Uterus (tissue), 4 donors: ENCODE results near the gene GABPB2. TPM values are rescaled to one million over a fixed set of nuclear protein-coding genes. Genes with fewer than 3 reads are reported as not detected.

ENCODE experiments used
- DNase-seq, 2 donors: peaks; one replicate each; pipeline ENCODE4 v3.0.0-alpha.2; 2019 to 2020
- H3K27ac ChIP-seq, 2 donors: fragments of 200-600 bp; sonication (generic); 1 replicate in 1 of 2; 2 replicates in 1 of 2; pipeline ENCODE4 v1.5.1; 2016 to 2018
- H3K27me3 ChIP-seq, 2 donors: fragments of 200-600 bp; sonication (generic); one replicate each; pipeline ENCODE4 v1.5.1; 2018 to 2019; ENCODE audit warnings: control low read depth in 1 of 2
- H3K36me3 ChIP-seq, 2 donors: fragments of 200-600 bp; sonication (generic); one replicate each; pipeline ENCODE4 v1.5.1; 2019; ENCODE audit warnings: control low read depth in 1 of 2
- H3K4me1 ChIP-seq, 2 donors: fragments of 200-600 bp; sonication (generic); one replicate each; pipeline ENCODE4 v1.5.1; 2018 to 2019; ENCODE audit warnings: control low read depth in 1 of 2
- H3K4me3 ChIP-seq, 2 donors: fragments of 200-600 bp; sonication (generic); 1 replicate in 1 of 2; 2 replicates in 1 of 2; pipeline ENCODE4 v1.5.1; 2018 to 2019; ENCODE audit warnings: mild to moderate bottlenecking in 1 of 2
- H3K9me3 ChIP-seq, 2 donors: fragments of 200-600 bp; sonication (generic); one replicate each; pipeline ENCODE4 v1.5.1; 2019; ENCODE audit warnings: control low read depth in 1 of 2
- CTCF ChIP-seq, 4 experiments: fragments of 200-600 bp in 2 of 4; fragments of 450-650 bp in 2 of 4; sonication (generic) in 2 of 4; IDR thresholded peaks; one replicate each; pipeline ENCODE4 v1.5.1; 2016 to 2019; ENCODE audit warnings: antibody characterized with exemption in 4 of 4, mild to moderate bottlenecking in 2 of 4, moderate library complexity in 1 of 4
- POLR2A ChIP-seq, 2 donors: fragments of 450-650 bp; IDR thresholded peaks; one replicate each; pipeline ENCODE4 v1.6.1; 2016; ENCODE audit warnings: antibody characterized with exemption in 2 of 2, mild to moderate bottlenecking in 1 of 2, moderate library complexity in 1 of 2
- intact Hi-C: fragments of 100-400 bp; cut with DNase I; formaldehyde crosslinking; loops from one replicate; pipeline ENCODE4 v1.15.1; 2023; ENCODE audit warnings: low total_unique reads
- total RNA-seq, 4 donors: library from RNA; depleted of rRNA in 3 of 4; stranded (reverse); fragments of >200 nt in 3 of 4; gene quantifications; one replicate each; pipeline versions ENCODE4 v1.1.0 to v1.2.4, GENCODE V29; 2014 to 2023
- donor health status: DM: yes; HTN: yes; CAD: no.

Gene GABPB2
- total RNA-seq, 4 donors from 2014 or later = 7.4 to 285 (median 21.2) TPM

- intact Hi-C loops = no loop called here
- Histone ChIP-seq H3K4me3 (peak overlapping the region; percentile 57 to 71), H3K27me3 (no peaks in the 10 kb centered on the region), H3K36me3 (no peaks in the 10 kb centered on the region), H3K27ac (peak overlapping the region; percentile 89 to 94), H3K9me3 (no peaks in the 10 kb centered on the region), H3K4me1 (no peaks in the 10 kb centered on the region)
- DNase-seq = peak; percentile 69 to 71
- peak in 1 of 2 donors; percentile 20 for TF ChIP-seq POLR2A (IDR thresholded peaks at IDR 0.05)
- peak; percentile 26 to 63 (median 50) for TF ChIP-seq CTCF (IDR thresholded peaks at IDR 0.05)
Observed at GRCh38 chr1:151047925-151048644, 22.5 kb upstream of the GABPB2 start.

- H3K27ac ChIP-seq = peak overlapping the region; percentile 89 to 94
- no peaks in the 10 kb centered on the region for H3K4me1 ChIP-seq
- no peak for TF ChIP-seq POLR2A (IDR thresholded peaks at IDR 0.05)
- no peak for TF ChIP-seq CTCF (IDR thresholded peaks at IDR 0.05)
- no peaks in the 10 kb centered on the region for H3K27me3 ChIP-seq
- no peaks in the 10 kb centered on the region for H3K36me3 ChIP-seq
- intact Hi-C loops = no loop called here
- no peak for DNase-seq
- H3K4me3 ChIP-seq = peak overlapping the region; percentile 57 to 71
- H3K9me3 ChIP-seq = no peaks in the 10 kb centered on the region
Observed at GRCh38 chr1:151048645-151049032, 21.9 kb upstream of the GABPB2 start.

- Histone ChIP-seq H3K27me3 (no peaks in the 10 kb centered on the region), H3K9me3 (no peaks in the 10 kb centered on the region), H3K4me1 (no peaks in the 10 kb centered on the region), H3K27ac (no peak overlapping the region), H3K4me3 (no peak overlapping the region), H3K36me3 (no peaks in the 10 kb centered on the region)
- TF ChIP-seq POLR2A (IDR thresholded peaks at IDR 0.05) (no peak), CTCF (IDR thresholded peaks at IDR 0.05) (no peak)
- no peak for DNase-seq
- intact Hi-C loops = no loop called here
Observed at GRCh38 chr1:151049458-151049857, 21.1 kb upstream of the GABPB2 start.

GRCh38 chr1:151050051-151050688 lies 20.4 kb upstream of the GABPB2 start:
- H3K4me3 ChIP-seq = no peak overlapping the region
- no peaks in the 10 kb centered on the region for H3K27me3 ChIP-seq
- intact Hi-C loops = no loop called here
- H3K4me1 ChIP-seq = no peaks in the 10 kb centered on the region
- H3K27ac ChIP-seq = no peak overlapping the region
- H3K9me3 ChIP-seq = no peaks in the 10 kb centered on the region
- no peaks in the 10 kb centered on the region for H3K36me3 ChIP-seq
- DNase-seq = no peak
- TF ChIP-seq CTCF (IDR thresholded peaks at IDR 0.05) = no peak
- TF ChIP-seq POLR2A (IDR thresholded peaks at IDR 0.05) = no peak

- peaks cover 0 to 9% of the 10 kb centered on the region in 2 donors for H3K4me1 ChIP-seq
- intact Hi-C loops = no loop called here
- H3K36me3 ChIP-seq = no peaks in the 10 kb centered on the region
- TF ChIP-seq POLR2A (IDR thresholded peaks at IDR 0.05) (no peak), CTCF (IDR thresholded peaks at IDR 0.05) (no peak)
- no peak for DNase-seq
- H3K27ac ChIP-seq = no peak overlapping the region
- no peaks in the 10 kb centered on the region for H3K9me3 ChIP-seq
- no peaks in the 10 kb centered on the region for H3K27me3 ChIP-seq
- no peak overlapping the region for H3K4me3 ChIP-seq
Observed at GRCh38 chr1:151051356-151052009, 19.1 kb upstream of the GABPB2 start.
